ENCODE data around the gene METTL8. TPM values are rescaled to one million over a fixed set of nuclear protein-coding genes. Genes with fewer than 3 reads are reported as not detected.

METTL8 gene
- total RNA-seq, 1 experiment from 2014 or later = 34.4 TPM

- intact Hi-C loops (cut with micrococcal nuclease) = no loop called here
- ChIA-PET CTCF (no interaction called here), POLR2A (no interaction called here), RAD21 (ENCODE audit: low non-redundant PET in 1 of 2, low total read pairs in 2 of 2, uncharacterized antibody in 2 of 2, unreplicated experiment in 2 of 2) (no interaction called here)
- peaks cover 0 to 17% of the 10 kb centered on the region in 2 experiments; a peak in 2 of 4 replicates for H3K4me1 ChIP-seq (ENCODE audit: control insufficient read depth in 1 of 2, insufficient read depth in 2 of 2, low read length in 2 of 2)
- no peaks in the 10 kb centered on the region for H4K20me1 ChIP-seq (ENCODE audit: insufficient read depth)
- H3K36me3 ChIP-seq (ENCODE audit: control insufficient read depth in 1 of 2, insufficient read depth in 2 of 2, low read length in 2 of 2) = peaks cover 0 to 8% of the 10 kb centered on the region in 2 experiments; a peak in 1 of 4 replicates
- no peak overlapping the region for H3K4me3 ChIP-seq (replicated peaks in 1 of 2; ENCODE audit: low read depth in 1 of 2, low read length in 2 of 2)
- ATAC-seq (no peak), DNase-seq (ENCODE audit: low read depth, low spot score) (no peak)
- peaks cover 81% of the 10 kb centered on the region for H3K79me2 ChIP-seq (ENCODE audit: insufficient read depth, low read length)
- no TSS peak for BruUV-seq (replicated peaks)
- H3K9ac ChIP-seq (ENCODE audit: low read length) = no peak overlapping the region
- H3K27ac ChIP-seq (ENCODE audit: low read depth, low read length) = no peak overlapping the region
- no peak for TF ChIP-seq EZH2 (IDR thresholded peaks at IDR 0.05)
- TF ChIP-seq, protein P1, sequence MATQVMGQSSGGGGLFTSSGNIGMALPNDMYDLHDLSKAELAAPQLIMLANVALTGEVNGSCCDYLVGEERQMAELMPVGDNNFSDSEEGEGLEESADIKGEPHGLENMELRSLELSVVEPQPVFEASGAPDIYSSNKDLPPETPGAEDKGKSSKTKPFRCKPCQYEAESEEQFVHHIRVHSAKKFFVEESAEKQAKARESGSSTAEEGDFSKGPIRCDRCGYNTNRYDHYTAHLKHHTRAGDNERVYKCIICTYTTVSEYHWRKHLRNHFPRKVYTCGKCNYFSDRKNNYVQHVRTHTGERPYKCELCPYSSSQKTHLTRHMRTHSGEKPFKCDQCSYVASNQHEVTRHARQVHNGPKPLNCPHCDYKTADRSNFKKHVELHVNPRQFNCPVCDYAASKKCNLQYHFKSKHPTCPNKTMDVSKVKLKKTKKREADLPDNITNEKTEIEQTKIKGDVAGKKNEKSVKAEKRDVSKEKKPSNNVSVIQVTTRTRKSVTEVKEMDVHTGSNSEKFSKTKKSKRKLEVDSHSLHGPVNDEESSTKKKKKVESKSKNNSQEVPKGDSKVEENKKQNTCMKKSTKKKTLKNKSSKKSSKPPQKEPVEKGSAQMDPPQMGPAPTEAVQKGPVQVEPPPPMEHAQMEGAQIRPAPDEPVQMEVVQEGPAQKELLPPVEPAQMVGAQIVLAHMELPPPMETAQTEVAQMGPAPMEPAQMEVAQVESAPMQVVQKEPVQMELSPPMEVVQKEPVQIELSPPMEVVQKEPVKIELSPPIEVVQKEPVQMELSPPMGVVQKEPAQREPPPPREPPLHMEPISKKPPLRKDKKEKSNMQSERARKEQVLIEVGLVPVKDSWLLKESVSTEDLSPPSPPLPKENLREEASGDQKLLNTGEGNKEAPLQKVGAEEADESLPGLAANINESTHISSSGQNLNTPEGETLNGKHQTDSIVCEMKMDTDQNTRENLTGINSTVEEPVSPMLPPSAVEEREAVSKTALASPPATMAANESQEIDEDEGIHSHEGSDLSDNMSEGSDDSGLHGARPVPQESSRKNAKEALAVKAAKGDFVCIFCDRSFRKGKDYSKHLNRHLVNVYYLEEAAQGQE (IDR thresholded peaks at IDR 0.05; ENCODE audit: low read depth) = no peak
- TF ChIP-seq SIN3A (IDR thresholded peaks at IDR 0.05; ENCODE audit: low read depth) = no peak
- no peak for TF ChIP-seq ZBTB33 (IDR thresholded peaks at IDR 0.05; ENCODE audit: extremely low read depth, insufficient replicate concordance, low read length)
- no peak for TF ChIP-seq SP1 (IDR thresholded peaks at IDR 0.05; ENCODE audit: low read depth)
- TF ChIP-seq POLR2AphosphoS5 (IDR thresholded peaks at IDR 0.05; ENCODE audit: low read depth, low read length) = no peak
- no peak for TF ChIP-seq ZFX (IDR thresholded peaks at IDR 0.05)
- TF ChIP-seq MAX (IDR thresholded peaks at IDR 0.05) = no peak
- TF ChIP-seq JUND (IDR thresholded peaks at IDR 0.05) = no peak
- no peak for TF ChIP-seq FOSL1 (IDR thresholded peaks at IDR 0.05; ENCODE audit: low read depth)
- TF ChIP-seq ZNF274 (IDR thresholded peaks at IDR 0.05; ENCODE audit: low read depth, low read length) = no peak
- TF ChIP-seq RAD21 (IDR thresholded peaks at IDR 0.05; ENCODE audit: low read depth) = no peak
- TF ChIP-seq, protein P2, sequence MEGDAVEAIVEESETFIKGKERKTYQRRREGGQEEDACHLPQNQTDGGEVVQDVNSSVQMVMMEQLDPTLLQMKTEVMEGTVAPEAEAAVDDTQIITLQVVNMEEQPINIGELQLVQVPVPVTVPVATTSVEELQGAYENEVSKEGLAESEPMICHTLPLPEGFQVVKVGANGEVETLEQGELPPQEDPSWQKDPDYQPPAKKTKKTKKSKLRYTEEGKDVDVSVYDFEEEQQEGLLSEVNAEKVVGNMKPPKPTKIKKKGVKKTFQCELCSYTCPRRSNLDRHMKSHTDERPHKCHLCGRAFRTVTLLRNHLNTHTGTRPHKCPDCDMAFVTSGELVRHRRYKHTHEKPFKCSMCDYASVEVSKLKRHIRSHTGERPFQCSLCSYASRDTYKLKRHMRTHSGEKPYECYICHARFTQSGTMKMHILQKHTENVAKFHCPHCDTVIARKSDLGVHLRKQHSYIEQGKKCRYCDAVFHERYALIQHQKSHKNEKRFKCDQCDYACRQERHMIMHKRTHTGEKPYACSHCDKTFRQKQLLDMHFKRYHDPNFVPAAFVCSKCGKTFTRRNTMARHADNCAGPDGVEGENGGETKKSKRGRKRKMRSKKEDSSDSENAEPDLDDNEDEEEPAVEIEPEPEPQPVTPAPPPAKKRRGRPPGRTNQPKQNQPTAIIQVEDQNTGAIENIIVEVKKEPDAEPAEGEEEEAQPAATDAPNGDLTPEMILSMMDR (IDR thresholded peaks at IDR 0.05 in 2 of 3, conservative IDR thresholded peaks at IDR 0.05 in 1 of 3; ENCODE audit: borderline replicate concordance in 1 of 3, insufficient read depth in 1 of 3, low read depth in 2 of 3, low read length in 2 of 3) = no peak
- TF ChIP-seq EGR1 (IDR thresholded peaks at IDR 0.05; ENCODE audit: low read depth) = no peak
- TF ChIP-seq CEBPB (IDR thresholded peaks at IDR 0.05; ENCODE audit: low read depth) = no peak
- no peak for TF ChIP-seq CBX3 (IDR thresholded peaks at IDR 0.05; ENCODE audit: low read depth)
- no peak for TF ChIP-seq ELF1 (IDR thresholded peaks at IDR 0.05; ENCODE audit: borderline replicate concordance, low read depth)
- TF ChIP-seq YY1 (IDR thresholded peaks at IDR 0.05; ENCODE audit: extremely low read depth, insufficient replicate concordance, low read depth, low read length) = no peak
- no peak for TF ChIP-seq POLR2A (IDR thresholded peaks at IDR 0.05; ENCODE audit: borderline replicate concordance, extremely low read depth, insufficient read depth, insufficient read length)
- H3K27me3 ChIP-seq (ENCODE audit: insufficient read depth, low read length) = no peaks in the 10 kb centered on the region
- no peaks in the 10 kb centered on the region for H3K9me2 ChIP-seq (ENCODE audit: insufficient read depth)
- H3K4me2 ChIP-seq (ENCODE audit: low read length) = no peak overlapping the region
- no peak overlapping the region for H2AFZ ChIP-seq (ENCODE audit: low read depth, low read length, poor library complexity, severe bottlenecking)
- 0 out of 4 replicates have a peak, but pooled peaks cover 0 to 3% of the 10 kb centered on the region in 2 experiments for H3K9me3 ChIP-seq (ENCODE audit: control insufficient read depth in 1 of 2, insufficient read depth in 1 of 2, low read depth in 1 of 2, low read length in 2 of 2)
Observed at GRCh38 chr2:171404719-171405118, 29.1 kb downstream of the METTL8 start.

All from HCT116 (cell line).